Stimulated activated CD4-positive, alpha-beta T cell treated with anti-CD3 and anti-CD28 coated beads, Interleukin-12 subunit alpha, Interleukin-12 subunit beta, amount 100 ng/mL, for 24 hours (primary cell): ENCODE results near the gene WEE2.
"Not testable (repeated sequence)": the region's sequence is repeated elsewhere in the genome, so short reads cannot be mapped to it uniquely, and the experiment has no call there.

Source experiments
- DNase-seq, 2 experiments: peaks; one replicate each; pipeline ENCODE4 v3.0.0-alpha.2; 2020; ENCODE audit warnings: low read depth in 2 of 2

The WEE2 gene

GRCh38 chr7:141708351-141708750, at the start of gene WEE2:
TSS of gene WEE2 (plus strand) at chr7:141708353. CDS start at chr7:141708759, 406 bp downstream.
- no peak for DNase-seq

- no peak for DNase-seq
These were observed 48.7 kb upstream of the WEE2 start for GRCh38 chr7:141659501-141659900.

- no peak for DNase-seq
These were observed 47.9 kb upstream of the WEE2 start for GRCh38 chr7:141660259-141660658.

GRCh38 chr7:141663081-141663849, 44.9 kb upstream of the WEE2 start:
- no peak for DNase-seq

GRCh38 chr7:141664450-141664849, 43.7 kb upstream of the WEE2 start:
- DNase-seq = no peak

- DNase-seq = no peak
These were observed 42.7 kb upstream of the WEE2 start for GRCh38 chr7:141665208-141666035.

- no peak for DNase-seq
These were observed 42.1 kb upstream of the WEE2 start for GRCh38 chr7:141666071-141666470.

- no peak for DNase-seq
These were observed 39.3 kb upstream of the WEE2 start for GRCh38 chr7:141668853-141669252.

GRCh38 chr7:141671705-141672496, 36.3 kb upstream of the WEE2 start:
- no peak for DNase-seq

GRCh38 chr7:141673346-141673745, 34.8 kb upstream of the WEE2 start:
- no peak for DNase-seq

- no peak for DNase-seq
These were observed 33.9 kb upstream of the WEE2 start for GRCh38 chr7:141674171-141674671.

- DNase-seq = no peak
These were observed 33.5 kb upstream of the WEE2 start for GRCh38 chr7:141674702-141675101.

GRCh38 chr7:141675436-141676215, 32.5 kb upstream of the WEE2 start:
- no peak for DNase-seq

GRCh38 chr7:141676618-141677017, 31.5 kb upstream of the WEE2 start:
- no peak for DNase-seq

GRCh38 chr7:141679014-141679413, 29.1 kb upstream of the WEE2 start:
- DNase-seq = no peak

GRCh38 chr7:141685285-141686023, 22.7 kb upstream of the WEE2 start:
- no peak for DNase-seq

- no peak for DNase-seq
These were observed 22.1 kb upstream of the WEE2 start for GRCh38 chr7:141686074-141686473.

GRCh38 chr7:141686670-141687069, 21.5 kb upstream of the WEE2 start:
- DNase-seq = no peak

- no peak for DNase-seq
These were observed 20.1 kb upstream of the WEE2 start for GRCh38 chr7:141688043-141688442.

- not testable (repeated sequence) for DNase-seq
These were observed 18.9 kb upstream of the WEE2 start for GRCh38 chr7:141689072-141689825.
